ENCODE measurements around the gene DNAH10.
"Not testable (repeated sequence)": the region's sequence is repeated elsewhere in the genome, so short reads cannot be mapped to it uniquely, and the experiment has no call there.

Gene DNAH10

GRCh38 chr12:123788541-123788940 lies 26.4 kb downstream of the DNAH10 start:
- DNase-seq (ENCODE audit: low read depth in 2 of 2, low spot score in 1 of 2): no peak

DNA sequence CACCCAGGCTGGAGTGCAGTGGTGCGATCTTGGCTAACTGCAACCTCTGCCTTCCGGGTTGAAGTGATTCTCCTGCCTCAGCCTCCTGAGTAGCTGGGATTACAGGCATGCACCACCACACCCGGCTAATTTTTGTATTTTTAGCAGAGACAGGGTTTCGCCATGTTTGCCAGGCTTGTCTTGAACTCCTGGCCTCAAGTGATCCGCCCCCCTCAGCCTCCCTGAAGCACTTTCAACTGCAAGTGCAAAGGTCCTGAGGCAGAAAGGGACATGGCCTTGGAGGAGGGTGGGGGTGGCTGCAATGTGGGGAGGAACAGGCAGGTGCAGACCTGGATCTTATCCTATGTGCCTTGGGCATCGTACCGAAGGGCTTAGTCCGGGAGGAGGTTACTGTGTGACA lies 27.3 kb downstream of the DNAH10 start:
- DNase-seq (ENCODE audit: low read depth in 2 of 2, low spot score in 1 of 2): not testable (repeated sequence)

DNA sequence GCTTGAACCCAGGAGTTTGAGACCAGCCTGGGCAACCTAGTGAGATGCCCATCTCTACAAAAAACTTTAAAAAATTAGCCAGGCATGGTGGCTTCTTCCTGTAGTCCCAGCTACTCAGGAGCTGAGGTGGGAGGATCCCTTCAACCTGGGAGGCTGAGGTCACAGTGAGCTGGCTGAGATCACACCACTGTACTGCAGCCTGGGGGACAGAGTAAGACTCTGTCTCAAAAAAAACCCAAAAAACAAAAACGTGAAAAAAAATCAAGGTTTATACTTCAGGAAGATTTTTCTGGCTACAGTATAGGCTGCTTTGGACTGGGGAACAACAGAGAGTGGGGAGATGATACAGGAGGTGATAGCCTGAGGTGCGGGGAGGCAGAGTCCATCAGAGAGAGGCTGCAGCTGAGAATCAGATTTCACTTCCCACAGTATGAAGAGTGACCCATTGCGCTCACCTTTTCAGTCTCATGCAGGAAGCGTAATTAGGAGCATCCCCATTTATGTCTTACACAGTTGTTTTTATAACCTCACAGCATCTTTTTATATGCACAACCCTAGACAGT lies 28.9 kb downstream of the DNAH10 start:
- no peak for DNase-seq (ENCODE audit: low read depth in 2 of 2, low spot score in 1 of 2)

- DNase-seq (ENCODE audit: low read depth in 2 of 2, low spot score in 1 of 2): no peak
Measured at GRCh38 chr12:123794027-123794426, 31.9 kb downstream of the DNAH10 start.

- DNase-seq (ENCODE audit: low read depth in 2 of 2, low spot score in 1 of 2): no peak
Measured at GRCh38 chr12:123798518-123798917, 36.4 kb downstream of the DNAH10 start.

DNA sequence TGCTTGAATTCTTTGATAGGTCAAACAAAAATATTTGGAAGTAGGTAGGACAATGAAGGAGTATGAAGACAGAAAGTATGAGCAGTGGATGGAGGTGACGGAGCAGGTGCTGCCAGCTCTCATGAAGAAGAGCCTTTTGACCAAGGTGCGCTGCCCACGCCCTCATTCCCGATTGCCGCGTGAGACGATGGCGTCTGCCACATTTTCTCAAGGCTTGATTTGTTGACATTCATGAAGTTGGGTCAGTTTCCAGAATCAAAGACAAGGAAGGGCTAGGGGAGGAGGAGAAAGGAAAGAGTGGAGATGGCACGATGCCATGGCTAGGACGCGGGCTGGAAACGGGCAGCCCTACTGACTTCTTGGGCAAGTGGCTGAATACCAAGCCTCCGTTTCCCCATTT lies 37.1 kb downstream of the DNAH10 start:
- no peak for DNase-seq (ENCODE audit: low read depth in 2 of 2, low spot score in 1 of 2)

DNA sequence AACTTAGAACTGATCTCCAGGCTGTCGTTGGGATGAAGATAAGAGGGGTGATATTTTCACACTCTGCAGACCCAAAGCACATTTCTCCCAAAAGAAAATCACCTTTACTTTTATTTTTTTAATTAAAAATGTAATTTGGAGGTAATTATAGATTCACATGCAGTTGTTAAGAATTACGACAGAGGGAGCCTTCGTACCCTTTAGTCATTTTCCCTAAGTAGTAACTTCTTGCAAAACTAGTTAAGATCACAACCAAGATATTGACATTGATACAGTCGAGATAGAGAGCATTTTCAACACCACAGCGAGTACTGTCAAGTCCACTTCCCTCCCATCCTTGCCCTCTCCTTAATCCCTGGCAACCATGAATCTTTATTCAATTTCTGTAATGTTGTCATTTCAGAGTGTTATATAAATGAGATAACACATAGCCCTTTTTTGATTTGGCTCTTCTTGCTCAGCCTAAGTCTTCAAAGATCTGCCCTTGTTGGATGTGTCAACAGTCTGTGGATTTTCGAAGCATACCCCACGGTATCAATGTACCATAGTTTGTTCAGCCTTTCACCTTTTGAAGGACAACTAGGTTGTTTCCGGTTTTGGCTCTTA lies 39.6 kb downstream of the DNAH10 start:
- DNase-seq (ENCODE audit: low read depth in 2 of 2, low spot score in 1 of 2): no peak

- DNase-seq (ENCODE audit: low read depth in 2 of 2, low spot score in 1 of 2): no peak
Measured at GRCh38 chr12:123805173-123805572, 43.1 kb downstream of the DNAH10 start.

- DNase-seq (ENCODE audit: low read depth in 2 of 2, low spot score in 1 of 2): no peak
Measured at GRCh38 chr12:123807002-123807401, 44.9 kb downstream of the DNAH10 start.

GRCh38 chr12:123807670-123808069 lies 45.6 kb downstream of the DNAH10 start:
- DNase-seq (ENCODE audit: low read depth in 2 of 2, low spot score in 1 of 2): no peak

DNA sequence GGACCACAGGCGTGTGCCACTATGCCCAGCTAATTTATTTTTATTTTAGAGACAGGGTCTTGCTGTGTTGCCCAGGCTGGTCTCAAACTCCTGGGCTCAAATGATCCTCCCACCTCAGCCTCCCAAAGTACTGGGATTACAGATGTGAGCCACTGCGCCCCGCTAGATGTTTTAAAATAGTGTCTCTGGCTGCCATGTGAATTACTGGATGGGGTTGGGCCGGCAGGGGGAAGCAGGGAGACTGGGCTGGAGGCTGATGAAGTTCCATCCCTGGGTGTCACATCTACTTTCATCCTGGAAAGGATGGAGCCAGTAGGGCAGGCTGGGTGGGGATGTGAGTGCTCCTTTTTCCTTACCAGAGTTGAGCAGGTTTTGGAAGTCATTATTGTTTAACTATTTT lies 46.1 kb downstream of the DNAH10 start:
- no peak for DNase-seq (ENCODE audit: low read depth in 2 of 2, low spot score in 1 of 2)

DNA sequence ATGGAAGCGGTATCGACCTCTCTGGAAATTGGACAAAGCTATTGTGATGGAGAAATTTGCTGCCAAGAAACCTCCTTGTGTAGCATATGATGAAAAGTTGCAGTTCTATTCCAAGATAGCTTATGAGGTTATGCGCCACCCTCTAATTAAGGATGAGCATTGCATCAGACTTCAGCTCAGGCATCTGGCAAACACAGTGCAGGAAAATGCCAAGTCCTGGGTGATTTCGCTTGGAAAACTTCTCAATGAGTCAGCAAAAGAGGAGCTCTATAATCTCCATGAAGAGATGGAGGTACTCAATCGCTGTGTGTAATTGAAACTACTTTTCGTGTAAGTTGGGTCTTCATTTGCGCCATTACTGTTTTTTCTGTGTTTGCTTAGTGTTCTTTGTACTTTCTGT lies 51.2 kb downstream of the DNAH10 start:
- DNase-seq (ENCODE audit: low read depth in 2 of 2, low spot score in 1 of 2): no peak

DNA sequence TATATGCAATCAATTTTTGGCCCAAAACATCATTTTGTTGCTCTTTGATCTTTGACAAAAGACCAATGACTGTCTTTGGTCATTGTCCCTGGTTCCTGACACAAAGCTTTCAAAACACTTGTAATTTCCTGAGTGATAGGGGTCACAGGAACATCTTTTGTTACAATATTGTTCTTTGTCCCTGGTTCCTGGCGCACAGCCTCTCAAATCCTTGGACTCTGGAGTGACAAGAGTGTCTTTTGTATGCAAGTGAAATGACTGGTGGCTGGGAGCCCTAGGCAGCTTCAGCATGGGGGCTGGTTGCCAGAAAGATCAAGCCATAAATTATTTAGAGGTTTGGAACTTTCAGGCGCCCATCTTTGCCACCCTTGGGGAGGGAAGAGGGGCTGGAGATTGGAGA lies 53.9 kb downstream of the DNAH10 start:
- no peak for DNase-seq (ENCODE audit: low read depth in 2 of 2, low spot score in 1 of 2)

DNA sequence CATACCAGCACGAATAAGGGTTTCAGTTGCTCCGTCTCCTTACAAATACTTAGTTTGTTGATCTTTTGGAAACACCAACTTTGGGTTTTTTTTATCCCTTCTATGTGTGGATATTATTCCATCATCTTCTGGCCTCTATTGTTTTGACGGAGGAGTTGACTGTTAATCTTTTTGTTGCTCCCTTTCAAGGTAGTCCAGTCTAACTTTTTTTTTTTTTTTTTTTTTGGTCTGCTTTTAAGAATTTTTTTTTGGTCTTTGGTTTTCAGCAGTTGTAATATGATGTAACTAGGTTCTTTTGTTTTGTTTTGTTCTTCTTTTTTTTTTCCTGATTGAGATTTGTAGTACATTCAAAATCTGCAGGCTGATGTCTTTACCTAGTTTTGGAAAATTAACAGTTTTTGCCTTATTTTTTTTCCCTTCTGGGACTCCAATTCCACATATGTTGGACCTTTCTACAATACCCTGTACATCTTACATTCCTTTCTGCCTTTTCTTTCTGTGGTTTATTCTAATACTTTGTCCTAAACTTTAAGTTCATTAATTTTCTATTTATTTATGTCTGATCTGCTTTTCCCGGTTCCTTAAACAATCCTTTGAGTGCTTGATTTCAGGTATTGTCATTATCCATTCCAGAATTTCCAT lies 54.9 kb downstream of the DNAH10 start:
- DNase-seq (ENCODE audit: low read depth in 2 of 2, low spot score in 1 of 2): no peak

DNA sequence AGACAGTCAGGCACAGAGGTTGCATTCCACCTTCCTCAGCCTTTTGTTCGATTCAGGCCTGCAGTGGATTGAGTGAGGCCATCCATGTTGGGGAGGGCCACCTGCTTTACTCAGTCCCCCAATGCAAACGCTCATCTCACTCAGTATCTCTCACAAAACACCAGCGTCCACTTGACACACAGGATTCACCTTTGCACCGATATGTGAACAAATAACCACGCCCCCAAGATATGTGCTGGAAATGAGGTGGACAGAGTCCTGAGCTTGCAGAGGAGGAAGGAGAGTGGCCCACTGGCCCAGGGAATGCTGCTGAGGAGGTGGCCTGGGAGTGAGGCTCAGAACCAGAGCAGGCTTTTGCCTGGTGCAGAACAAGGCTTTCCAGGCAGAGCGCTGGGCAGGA lies 60.7 kb downstream of the DNAH10 start:
- no peak for DNase-seq (ENCODE audit: low read depth in 2 of 2, low spot score in 1 of 2)

GRCh38 chr12:123828120-123828519 lies 66.0 kb downstream of the DNAH10 start:
- no peak for DNase-seq (ENCODE audit: low read depth in 2 of 2, low spot score in 1 of 2)

- DNase-seq (ENCODE audit: low read depth in 2 of 2, low spot score in 1 of 2): no peak
Measured at GRCh38 chr12:123828854-123829547, 66.9 kb downstream of the DNAH10 start.

GRCh38 chr12:123829561-123829960 lies 67.5 kb downstream of the DNAH10 start:
- DNase-seq (ENCODE audit: low read depth in 2 of 2, low spot score in 1 of 2): no peak

DNA sequence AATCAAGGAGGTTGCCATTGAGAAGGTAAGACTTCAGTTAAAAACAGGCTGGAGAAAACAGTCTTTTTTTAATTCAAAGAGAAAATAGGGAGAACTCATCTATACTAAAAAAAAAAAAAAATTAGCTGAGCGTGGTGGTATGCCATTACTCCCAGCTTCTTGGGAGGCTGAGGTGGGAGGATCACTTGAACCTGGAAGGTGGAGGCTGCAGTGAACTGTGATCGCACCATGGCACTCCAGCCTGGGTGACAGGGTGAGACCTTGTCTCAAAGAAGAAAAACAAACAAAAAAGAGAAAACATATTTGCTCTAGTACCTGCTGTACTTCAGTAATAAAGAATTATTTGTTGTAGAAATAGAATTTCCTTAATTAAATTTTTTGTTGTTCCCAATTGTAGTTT lies 68.6 kb downstream of the DNAH10 start:
- no peak for DNase-seq (ENCODE audit: low read depth in 2 of 2, low spot score in 1 of 2)

DNA sequence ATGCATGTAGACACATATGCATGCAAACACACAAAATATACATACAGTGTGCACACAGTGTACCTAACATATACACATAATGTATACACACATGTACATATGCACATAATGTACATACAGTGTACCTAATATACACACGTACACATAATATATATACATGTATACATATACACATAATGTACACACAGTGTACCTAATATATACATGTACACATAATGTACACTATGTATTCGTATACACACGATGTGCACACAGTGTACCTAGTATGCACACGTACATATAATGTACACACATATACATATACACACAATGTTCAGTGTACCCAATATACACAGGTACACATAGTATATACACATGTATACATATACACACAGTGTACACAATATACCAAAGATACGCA lies 70.0 kb downstream of the DNAH10 start:
- DNase-seq (ENCODE audit: low read depth in 2 of 2, low spot score in 1 of 2): no peak

DNA sequence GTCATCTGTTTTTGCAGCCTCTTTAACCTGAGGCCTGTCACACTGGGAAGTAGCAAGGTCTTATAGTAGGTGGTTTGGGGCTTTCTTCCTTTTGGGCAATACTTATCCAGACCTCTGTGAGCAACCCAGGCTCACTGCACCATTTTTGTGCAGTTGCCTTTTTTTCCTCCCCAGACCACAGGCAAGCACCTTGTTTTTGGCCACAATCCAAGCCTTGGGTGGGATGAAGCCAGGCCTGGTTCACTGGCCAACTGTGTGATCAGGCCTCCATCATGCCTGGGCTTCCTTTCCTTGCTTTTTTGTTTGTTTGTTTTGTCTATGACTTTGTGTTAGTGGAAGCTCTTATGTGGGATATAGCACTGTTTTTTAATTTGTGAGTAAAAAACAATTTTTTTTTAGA lies 71.7 kb downstream of the DNAH10 start:
- DNase-seq (ENCODE audit: low read depth in 2 of 2, low spot score in 1 of 2): no peak

DNA sequence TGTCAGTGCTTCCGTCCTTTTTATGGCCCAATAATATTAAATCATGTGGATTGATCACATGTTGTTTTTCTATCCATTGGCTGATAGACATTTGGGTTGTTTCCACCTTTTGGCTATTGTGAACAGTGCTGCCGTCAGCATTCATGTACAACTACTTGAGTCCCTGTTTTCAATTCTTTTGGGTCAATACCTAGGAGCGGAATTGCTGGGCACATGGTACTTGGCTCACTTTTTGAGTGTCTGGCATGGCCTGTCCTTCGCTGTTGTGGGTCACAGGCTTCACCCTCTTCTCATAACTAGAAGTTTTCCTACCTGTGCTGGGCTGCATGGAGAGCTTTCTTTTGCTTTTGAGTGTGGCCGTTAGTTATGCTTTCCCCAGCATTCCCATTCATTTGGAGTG lies 72.7 kb downstream of the DNAH10 start:
- no peak for DNase-seq (ENCODE audit: low read depth in 2 of 2, low spot score in 1 of 2)

All from stimulated activated CD8-positive, alpha-beta memory T cell treated with anti-CD3 and anti-CD28 coated beads, Interleukin-4, amount 100 ng/mL, for 1 hour (primary cell).